Psoas muscle (tissue), 8 donors: ENCODE data around the gene DUOX2. TPM values are rescaled to one million over a fixed set of nuclear protein-coding genes. Genes with fewer than 3 reads are reported as not detected.
"Not testable (repeated sequence)": the region's sequence is repeated elsewhere in the genome, so short reads cannot be mapped to it uniquely, and the experiment has no call there.

Experiments
- ATAC-seq, 4 donors: fragments of 200-7000 bp; cut with Tn5 transposase; one replicate each; pipeline ENCODE4 v1.9.1; 2020; ENCODE audit warnings: moderate library complexity in 3 of 4, mild to moderate bottlenecking in 2 of 4
- DNase-seq, 2 donors: peaks; one replicate each; pipeline ENCODE4 v3.0.0-alpha.2; 2020
- H3K27ac ChIP-seq: fragments of 200-600 bp; one replicate; pipeline ENCODE4 v1.8.0; 2022
- H3K27me3 ChIP-seq, 3 donors: fragments of 200-600 bp in 1 of 3; one replicate each; pipeline versions ENCODE4 v1.6.1 to v1.8.0; 2013 to 2022; ENCODE audit warnings: low read length in 2 of 3, mild to moderate bottlenecking in 2 of 3, moderate library complexity in 1 of 3; ENCODE audit not compliant: insufficient read depth in 3 of 3
- H3K36me3 ChIP-seq, 2 donors: fragments of 200-600 bp in 1 of 2; one replicate each; pipeline versions ENCODE4 v1.6.1 to v1.8.0; 2013 to 2022; ENCODE audit warnings: low read depth in 1 of 2, mild to moderate bottlenecking in 1 of 2, moderate library complexity in 1 of 2; ENCODE audit not compliant: insufficient read depth in 1 of 2
- H3K4me1 ChIP-seq: fragments of 200-600 bp; one replicate; pipeline ENCODE4 v1.8.0; 2022
- H3K4me3 ChIP-seq: fragments of 200-600 bp; one replicate; pipeline ENCODE4 v1.8.0; 2022; ENCODE audit warnings: mild to moderate bottlenecking
- H3K9me3 ChIP-seq: fragments of 200-600 bp; one replicate; pipeline ENCODE4 v1.8.0; 2022
- CTCF ChIP-seq: fragments of 200-600 bp; IDR thresholded peaks from one replicate; pipeline ENCODE4 v1.8.0; 2022; ENCODE audit warnings: antibody characterized with exemption
- WGBS, 3 donors: extraction: QIAGEN DNeasy Blood & Tissue Kit; methylation state at CpG; one replicate each; pipeline versions ENCODE4 v1.1.6 to v1.1.7; 2013; 5-methylcytosine and 5-hydroxymethylcytosine counted together
- intact Hi-C, 2 donors: fragments of 100-400 bp; cut with DNase I; formaldehyde crosslinking; loops; one replicate each; pipeline versions ENCODE4 v1.11.0 to v1.14.2; 2022
- polyA plus RNA-seq, 3 donors: library from polyadenylated mRNA; stranded (reverse); fragments of 200-250 nt; gene quantifications; one replicate each; pipeline ENCODE4 v1.2.3, GENCODE V29; 2013
- total RNA-seq, 4 donors: library from RNA; stranded (reverse); fragmentation: NEBNext Ultra II Directional in 2 of 4; extraction: Animal tissue kit (Norgen Biotek cat#: 25700) in 2 of 4; gene quantifications; one replicate each; pipeline versions ENCODE4 v1.2.1 to v1.2.4, GENCODE V29; 2021 to 2023
- donor health status: healthy with polysubstance abuse.
- donor health status: DM: no; HTN: no; CAD: no; lungs with moderate emphysema.
- donor health status: Bipolar disorder and iron deficiency.
- donor health status: healthy.
- donor health status: DM: yes; HTN: yes; CAD: no.
- donor health status: DM: no; HTN: no; CAD: no.
- donor health status: DM: no; HTN: no; CAD: no.
- donor health status: DM: yes; HTN: yes; CAD: no.

Gene DUOX2
- total and polyA plus RNA-seq, 7 donors = 0.01 to 0.73 (median 0.04) TPM; not detected in 2

GRCh38 chr15:45137703-45138102, 23.7 kb upstream of the DUOX2 start:
- intact Hi-C loops = no loop called here
- no peaks in the 10 kb centered on the region for H3K9me3 ChIP-seq
- H3K27ac ChIP-seq = no peak overlapping the region

GRCh38 chr15:45136378-45136764, 22.4 kb upstream of the DUOX2 start:
- peaks cover 3% of the 10 kb centered on the region for H3K4me1 ChIP-seq
- H3K9me3 ChIP-seq = no peaks in the 10 kb centered on the region
- no peak for TF ChIP-seq CTCF
- WGBS, 3 donors = 12 to 18% (median 17%) methylated on average over 10 of the region's 10 CpGs
- ATAC-seq (no peak), DNase-seq (no peak)
- intact Hi-C loops = no loop called here
- H3K4me3 ChIP-seq = no peak overlapping the region
- H3K27me3 ChIP-seq = peaks cover 0 to 38% (median 16%) of the 10 kb centered on the region in 3 donors
- no peaks in the 10 kb centered on the region for H3K36me3 ChIP-seq
- no peak overlapping the region for H3K27ac ChIP-seq

More at GRCh38 chr15:45137703-45138102, 23.7 kb upstream of the DUOX2 start:
- H3K36me3 ChIP-seq = no peaks in the 10 kb centered on the region
- H3K4me1 ChIP-seq = peaks cover 3% of the 10 kb centered on the region
- WGBS, 3 donors = 72 to 82% (median 74%) methylated on average over 8 of the region's 8 CpGs
- ATAC-seq = no peak
- H3K4me3 ChIP-seq = no peak overlapping the region
- peaks cover 0 to 32% (median 16%) of the 10 kb centered on the region in 3 donors for H3K27me3 ChIP-seq
- no peak for DNase-seq
- TF ChIP-seq CTCF = no peak

- DNase-seq, H3K4me1 ChIP-seq, H3K36me3 ChIP-seq, H3K27ac ChIP-seq, H3K9me3 ChIP-seq, intact Hi-C loops, H3K4me3 ChIP-seq: not testable (repeated sequence)
- ATAC-seq = peak in 3 of 4 donors; percentile 4 to 36 (median 29)
- H3K27me3 ChIP-seq = peaks cover 0 to 38% (median 16%) of the 10 kb centered on the region in 3 donors
- 6 to 12% (median 8%) methylated on average over 8 to 11 of the region's 37 CpGs for WGBS, 3 donors
These were observed 21.9 kb upstream of the DUOX2 start for GRCh38 chr15:45135705-45136377.

GRCh38 chr15:45134682-45135604, 21.0 kb upstream of the DUOX2 start:
- TF ChIP-seq CTCF = no peak
- H3K27ac ChIP-seq = no peak overlapping the region
- H3K4me1 ChIP-seq = peaks cover 3% of the 10 kb centered on the region
- H3K36me3 ChIP-seq = no peaks in the 10 kb centered on the region
- no peak for DNase-seq
- peaks cover 0 to 47% (median 18%) of the 10 kb centered on the region in 3 donors for H3K27me3 ChIP-seq
- peak; percentile 64 to 75 (median 67) for ATAC-seq
- intact Hi-C loops = no loop called here
- H3K9me3 ChIP-seq = no peaks in the 10 kb centered on the region
- WGBS, 3 donors = 5 to 9% (median 8%) methylated on average over 30 to 57 of the region's 57 CpGs
- peak overlapping the region; percentile 43 for H3K4me3 ChIP-seq

GRCh38 chr15:45134046-45134445, 20.1 kb upstream of the DUOX2 start:
- no peak for DNase-seq
- ATAC-seq = no peak
- peaks cover 0 to 56% (median 25%) of the 10 kb centered on the region in 3 donors for H3K27me3 ChIP-seq
- 87 to 93% (median 92%) methylated on average over 7 of the region's 7 CpGs for whole genome bisulfite sequencing, 3 donors
- no peak overlapping the region for H3K4me3 ChIP-seq
- intact Hi-C loops = no loop called here
- no peaks in the 10 kb centered on the region for H3K36me3 ChIP-seq
- H3K9me3 ChIP-seq = no peaks in the 10 kb centered on the region
- no peak for TF ChIP-seq CTCF
- peaks cover 3% of the 10 kb centered on the region for H3K4me1 ChIP-seq
- H3K27ac ChIP-seq = no peak overlapping the region
